GM12874 (cell line): Measurements from ENCODE around the gene LCA5.

ENCODE experiments used
- TF ChIP-seq, protein P1 (sequence below): IDR thresholded peaks from 2 replicates; pipeline ENCODE4 v1.5.1; 2011; ENCODE audit warnings: low read depth, mild to moderate bottlenecking, control low read depth, low read length, moderate library complexity; ENCODE audit not compliant: insufficient read depth

Gene LCA5

DNA sequence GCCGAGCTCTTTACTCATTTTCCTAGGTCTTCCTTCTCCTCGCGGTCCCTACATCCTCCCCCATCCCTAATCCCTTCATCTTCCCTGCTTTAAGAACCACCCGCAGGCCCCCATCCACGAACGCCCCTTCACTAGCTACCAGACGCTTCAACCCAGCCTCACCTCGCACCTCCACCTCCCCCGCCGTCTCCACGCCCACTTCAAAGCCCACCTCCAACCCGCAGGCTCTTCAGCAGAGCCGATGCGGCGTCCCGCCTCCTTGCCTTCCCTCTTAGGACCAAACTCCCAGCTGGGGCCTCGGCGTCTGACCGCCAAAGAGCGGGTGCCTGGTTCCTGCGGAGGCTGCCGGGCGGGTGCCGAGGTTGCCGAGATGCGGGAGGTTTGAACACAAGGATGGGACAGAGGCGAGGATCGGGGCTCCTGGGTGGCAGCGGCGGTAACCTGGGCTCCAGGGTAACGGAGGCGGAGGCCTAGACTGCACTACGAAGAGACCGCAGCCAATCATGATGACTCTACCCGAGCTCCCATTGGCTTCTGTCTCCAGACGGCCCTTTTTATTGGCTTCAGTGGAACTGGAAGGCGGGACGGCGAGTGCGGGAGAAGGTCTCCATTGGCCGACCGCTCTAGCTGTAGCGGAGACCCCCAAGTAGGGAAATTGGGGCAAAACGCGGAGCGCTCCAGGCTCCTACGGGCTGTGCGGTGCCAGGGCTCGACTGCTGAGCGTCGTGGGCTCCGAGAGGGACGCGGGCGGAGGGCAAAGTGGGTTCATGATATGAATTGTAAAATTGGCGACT is at the start of gene LCA5:
LCA5 (minus strand) TSS at position 477 of the 794 bp plus-strand sequence. CDS start 18,536 bp downstream, outside the sequence.
- TF ChIP-seq, protein P1, sequence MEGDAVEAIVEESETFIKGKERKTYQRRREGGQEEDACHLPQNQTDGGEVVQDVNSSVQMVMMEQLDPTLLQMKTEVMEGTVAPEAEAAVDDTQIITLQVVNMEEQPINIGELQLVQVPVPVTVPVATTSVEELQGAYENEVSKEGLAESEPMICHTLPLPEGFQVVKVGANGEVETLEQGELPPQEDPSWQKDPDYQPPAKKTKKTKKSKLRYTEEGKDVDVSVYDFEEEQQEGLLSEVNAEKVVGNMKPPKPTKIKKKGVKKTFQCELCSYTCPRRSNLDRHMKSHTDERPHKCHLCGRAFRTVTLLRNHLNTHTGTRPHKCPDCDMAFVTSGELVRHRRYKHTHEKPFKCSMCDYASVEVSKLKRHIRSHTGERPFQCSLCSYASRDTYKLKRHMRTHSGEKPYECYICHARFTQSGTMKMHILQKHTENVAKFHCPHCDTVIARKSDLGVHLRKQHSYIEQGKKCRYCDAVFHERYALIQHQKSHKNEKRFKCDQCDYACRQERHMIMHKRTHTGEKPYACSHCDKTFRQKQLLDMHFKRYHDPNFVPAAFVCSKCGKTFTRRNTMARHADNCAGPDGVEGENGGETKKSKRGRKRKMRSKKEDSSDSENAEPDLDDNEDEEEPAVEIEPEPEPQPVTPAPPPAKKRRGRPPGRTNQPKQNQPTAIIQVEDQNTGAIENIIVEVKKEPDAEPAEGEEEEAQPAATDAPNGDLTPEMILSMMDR: no peak

DNA sequence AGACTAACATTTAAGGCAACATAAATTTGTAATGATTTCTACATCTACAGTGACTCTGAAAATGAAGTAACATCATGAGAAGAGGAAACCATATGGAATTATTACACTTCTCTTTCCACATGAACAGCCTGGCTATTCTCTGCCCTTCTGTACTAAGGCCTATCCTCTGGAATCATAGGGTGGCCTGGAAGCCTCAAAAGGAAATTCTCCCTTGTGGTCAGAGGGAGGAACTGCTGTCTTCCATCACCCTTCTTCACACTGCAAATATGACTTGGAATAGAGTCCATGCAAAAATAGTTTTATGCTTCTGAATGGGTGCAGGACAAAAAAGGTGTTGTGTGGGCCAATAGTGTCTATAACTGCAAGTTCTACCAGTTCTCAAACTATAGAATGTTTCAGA is 49.3 kb upstream of the LCA5 start:
- TF ChIP-seq, protein P1: peak; percentile 43; the same call in 1 of the 2 replicates

DNA sequence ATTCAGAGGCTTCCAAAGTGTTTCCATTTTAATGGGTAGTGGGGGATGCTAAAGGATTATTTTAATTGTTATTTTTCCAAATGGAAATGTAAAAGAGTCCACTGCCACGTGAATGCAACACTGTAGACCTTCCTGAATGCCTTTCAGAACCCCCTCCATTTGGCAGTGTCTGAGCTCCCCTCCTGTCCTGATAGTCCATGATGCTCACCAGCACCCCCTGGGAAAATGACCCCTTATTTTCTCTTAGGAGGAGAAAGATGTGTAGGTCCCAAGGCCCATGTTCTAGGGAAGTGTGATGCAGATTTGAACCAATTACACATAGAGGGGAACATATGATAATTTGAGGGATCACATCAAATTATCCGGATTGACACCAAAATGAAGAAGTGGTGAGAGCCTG is 47.1 kb upstream of the LCA5 start:
- TF ChIP-seq, protein P1: no peak

DNA sequence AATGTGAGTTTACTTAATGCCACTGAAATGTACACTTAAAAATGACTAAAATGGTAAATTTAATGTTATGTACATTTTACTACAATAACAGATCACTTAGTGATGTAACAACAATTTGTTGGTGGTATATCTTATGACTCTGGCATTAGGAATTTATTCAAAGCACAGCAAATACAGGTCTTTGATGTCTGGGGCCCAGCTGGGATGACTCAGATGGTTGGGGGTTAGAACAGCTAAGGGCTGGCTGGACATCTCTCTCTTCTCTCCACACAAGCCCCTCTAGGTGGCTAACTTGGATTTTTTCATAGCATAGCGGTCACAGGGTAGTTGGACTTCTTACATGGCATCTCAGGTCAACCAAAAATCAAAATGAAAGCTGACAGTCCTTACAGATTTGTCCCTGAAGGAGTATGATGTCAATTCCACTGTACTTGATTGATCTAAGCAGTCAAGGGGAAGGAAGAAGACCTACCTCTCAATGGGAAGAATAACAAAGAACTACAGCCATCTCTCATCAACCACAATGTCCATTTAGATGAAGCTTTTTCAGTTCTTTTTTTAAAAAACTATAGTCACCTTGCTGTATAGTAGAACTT is 37.5 kb upstream of the LCA5 start:
- TF ChIP-seq, protein P1: no peak

DNA sequence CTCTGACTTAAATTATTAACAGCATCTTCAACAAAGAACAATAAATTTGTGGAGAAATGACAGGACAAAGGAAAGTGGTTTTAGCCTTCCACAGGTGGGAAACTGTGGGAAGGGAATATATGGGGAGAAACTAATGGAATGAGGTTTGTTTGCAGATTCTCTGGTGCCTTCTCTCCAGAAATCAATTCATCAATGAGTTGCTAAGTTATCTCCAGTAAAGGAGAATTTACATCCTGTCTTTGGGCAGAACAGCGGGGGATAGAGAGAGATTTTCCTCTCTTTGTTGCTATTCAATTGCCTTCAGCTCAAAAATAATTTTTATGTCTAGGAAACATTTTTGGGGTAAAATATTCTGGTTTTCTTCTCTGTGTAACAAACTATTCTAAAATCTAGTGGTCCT is 36.9 kb upstream of the LCA5 start:
- TF ChIP-seq, protein P1: no peak

DNA sequence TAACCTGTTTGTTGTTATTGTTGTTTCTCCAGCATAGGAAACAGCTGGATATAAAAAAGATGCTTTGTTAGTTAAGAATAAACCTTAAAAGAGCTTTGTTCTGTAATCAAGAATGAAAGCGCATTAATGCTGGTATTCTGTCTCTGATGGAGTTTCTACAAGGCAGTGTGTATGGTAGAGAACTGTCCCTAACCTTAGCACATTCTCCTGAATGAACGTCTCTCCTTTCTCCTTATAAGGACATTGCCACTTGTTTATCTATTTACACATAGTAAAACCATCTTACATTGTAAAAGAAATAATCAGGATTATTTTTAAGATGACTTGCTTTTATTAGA is 33.8 kb upstream of the LCA5 start:
- TF ChIP-seq, protein P1: no peak

DNA sequence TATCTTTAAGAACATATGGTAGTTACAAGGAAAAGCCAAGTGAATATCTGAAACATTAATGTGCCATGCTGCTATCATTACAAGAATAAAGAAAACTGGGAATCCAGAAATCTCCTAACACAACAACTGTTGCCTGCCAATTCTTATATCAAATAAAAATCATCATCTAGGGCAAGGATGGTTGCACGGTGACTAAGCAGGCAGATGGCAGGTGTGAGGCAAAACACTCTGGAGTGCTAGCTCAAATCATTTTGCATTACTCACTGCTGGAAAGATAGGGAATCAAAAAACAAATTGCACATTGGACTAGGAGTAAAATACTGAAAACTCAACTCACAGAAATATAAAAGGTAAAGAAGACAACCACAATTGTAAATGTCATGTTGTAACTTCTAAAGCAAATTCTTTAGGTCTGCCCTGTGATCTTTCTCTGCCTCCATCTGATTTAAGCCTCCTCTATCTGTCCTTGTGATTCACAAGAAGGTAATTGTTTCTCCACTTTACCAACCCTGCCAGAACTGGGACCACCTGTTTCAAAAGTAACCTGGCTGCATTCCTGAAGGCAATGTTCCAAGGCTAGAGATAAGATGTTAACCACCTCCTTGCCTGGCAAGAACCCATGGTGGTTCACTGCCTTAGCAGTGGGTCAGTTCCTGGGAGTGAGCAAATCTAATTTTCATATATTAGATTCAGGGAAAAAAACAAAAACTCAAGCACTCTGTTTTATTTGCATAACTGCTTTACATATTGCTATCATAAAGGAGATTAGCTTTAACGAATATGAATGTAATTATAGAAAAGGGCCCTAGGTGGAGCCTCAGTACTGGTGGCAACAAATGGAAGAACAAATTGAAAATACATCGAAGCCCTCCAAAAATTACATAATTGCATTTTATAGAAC is 33.1 kb upstream of the LCA5 start:
- TF ChIP-seq, protein P1: peak; percentile 36; the same call in 1 of the 2 replicates
